ENCODE data around the gene DGKA. TPM values are rescaled to one million over a fixed set of nuclear protein-coding genes. Genes with fewer than 3 reads are reported as not detected.

Gene DGKA
- total RNA-seq, 1 experiment from 2014 or later: 58.3 TPM

- H3K9me2 ChIP-seq (ENCODE audit: insufficient read depth): no peaks in the 10 kb centered on the region
- peak overlapping the region; percentile 80 to 99 for H3K4me3 ChIP-seq (replicated peaks in 1 of 2; ENCODE audit: low read depth in 1 of 2, low read length in 2 of 2)
- no peaks in the 10 kb centered on the region for H3K9me3 ChIP-seq (ENCODE audit: control insufficient read depth in 1 of 2, insufficient read depth in 1 of 2, low read depth in 1 of 2, low read length in 2 of 2)
- peaks cover 61% of the 10 kb centered on the region for H3K79me2 ChIP-seq (ENCODE audit: insufficient read depth, low read length)
- H4K20me1 ChIP-seq (ENCODE audit: insufficient read depth): no peaks in the 10 kb centered on the region
- H2AFZ ChIP-seq (ENCODE audit: low read depth, low read length, poor library complexity, severe bottlenecking): no peak overlapping the region
- intact Hi-C loops (cut with micrococcal nuclease): loop anchor here (2.0 kb wide), 1 partner anchor 97 kb away; the partner anchor contains the start of gene DNAJC14
- RAD21 ChIA-PET (ENCODE audit: low non-redundant PET in 1 of 2, low total read pairs in 2 of 2, uncharacterized antibody in 2 of 2, unreplicated experiment in 2 of 2): no interaction called here
- ATAC-seq: peak; percentile 18
- BruUV-seq (replicated peaks): TSS peak; percentile 59
- CTCF ChIA-PET: interaction anchor here (1.0 to 2.6 kb wide), 7 partner anchors 9 to 189 kb away, joined by 3 to 9 read pairs (median 3); partner anchors contain the start of genes ORMDL2 and SARNP
- peak overlapping the region; percentile 86 for H3K9ac ChIP-seq (ENCODE audit: low read length)
- TF ChIP-seq EGR1 (IDR thresholded peaks at IDR 0.05; ENCODE audit: low read depth): no peak
- no peak for TF ChIP-seq JUND (IDR thresholded peaks at IDR 0.05)
- no peak for TF ChIP-seq ZNF274 (IDR thresholded peaks at IDR 0.05; ENCODE audit: low read depth, low read length)
- no peak for TF ChIP-seq SIN3A (IDR thresholded peaks at IDR 0.05; ENCODE audit: low read depth)
- no peak for TF ChIP-seq POLR2A (IDR thresholded peaks at IDR 0.05; ENCODE audit: borderline replicate concordance, extremely low read depth, insufficient read depth, insufficient read length)
- no peak for TF ChIP-seq TCF7L2 (IDR thresholded peaks at IDR 0.05; ENCODE audit: borderline replicate concordance, extremely low read depth, insufficient read depth, insufficient read length)
- TF ChIP-seq SP1 (IDR thresholded peaks at IDR 0.05; ENCODE audit: low read depth): no peak
- TF ChIP-seq ZBTB33 (IDR thresholded peaks at IDR 0.05; ENCODE audit: extremely low read depth, insufficient replicate concordance, low read length): no peak
- TF ChIP-seq EZH2phosphoT487 (IDR thresholded peaks at IDR 0.05; ENCODE audit: borderline replicate concordance): no peak
- TF ChIP-seq EZH2 (IDR thresholded peaks at IDR 0.05): no peak
- TF ChIP-seq MAX (IDR thresholded peaks at IDR 0.05): no peak
- TF ChIP-seq RAD21 (IDR thresholded peaks at IDR 0.05; ENCODE audit: low read depth): no peak
- no peak for TF ChIP-seq ZFX (IDR thresholded peaks at IDR 0.05)
- no peak for TF ChIP-seq YY1 (IDR thresholded peaks at IDR 0.05; ENCODE audit: extremely low read depth, insufficient replicate concordance, low read depth, low read length)
- no peak for TF ChIP-seq CEBPB (IDR thresholded peaks at IDR 0.05; ENCODE audit: low read depth)
- no peak for TF ChIP-seq CBX3 (IDR thresholded peaks at IDR 0.05; ENCODE audit: low read depth)
- TF ChIP-seq ATF3 (IDR thresholded peaks at IDR 0.05): no peak
- TF ChIP-seq ELF1 (IDR thresholded peaks at IDR 0.05; ENCODE audit: borderline replicate concordance, low read depth): no peak
- H3K4me1 ChIP-seq (ENCODE audit: control insufficient read depth in 1 of 2, insufficient read depth in 2 of 2, low read length in 2 of 2): peaks cover 23 to 55% of the 10 kb centered on the region in 2 experiments
- POLR2A ChIA-PET: interaction anchor here (0.8 to 2.8 kb wide), 5 partner anchors 13 to 109 kb away, joined by 4 to 21 read pairs (median 4); partner anchors contain the start of genes DNAJC14, ORMDL2, RAB5B and SARNP
- 0 out of 4 replicates have a peak, but pooled peaks cover 0 to 2% of the 10 kb centered on the region in 2 experiments for H3K36me3 ChIP-seq (ENCODE audit: control insufficient read depth in 1 of 2, insufficient read depth in 2 of 2, low read length in 2 of 2)
- H3K27ac ChIP-seq (ENCODE audit: low read depth, low read length): peak overlapping the region; percentile 97
- H3K27me3 ChIP-seq (ENCODE audit: insufficient read depth, low read length): no peaks in the 10 kb centered on the region
- H3K4me2 ChIP-seq (ENCODE audit: low read length): peak overlapping the region; percentile 89
- peak; percentile 29 for DNase-seq (ENCODE audit: low read depth, low spot score)
Observed at GRCh38 chr12:55925870-55926737, 4.9 kb upstream of the DGKA start.
